Activated naive CD8-positive, alpha-beta T cell (primary cell): ENCODE results near the gene COG8.

Source experiments
- H3K27ac Mint-ChIP-seq: one replicate; pipeline ENCODE4 v1.8.0; 2021; ENCODE audit warnings: mixed read lengths
- H3K27me3 Mint-ChIP-seq: one replicate; pipeline ENCODE4 v1.8.0; 2021; ENCODE audit warnings: mixed read lengths
- H3K36me3 Mint-ChIP-seq: one replicate; pipeline ENCODE4 v1.8.0; 2021; ENCODE audit warnings: mixed read lengths
- H3K4me1 Mint-ChIP-seq: one replicate; pipeline ENCODE4 v1.8.0; 2021; ENCODE audit warnings: low read depth, mixed read lengths
- H3K4me3 Mint-ChIP-seq: one replicate; pipeline ENCODE4 v1.8.0; 2021; ENCODE audit warnings: mild to moderate bottlenecking, mixed read lengths
- H3K9me3 Mint-ChIP-seq: one replicate; pipeline ENCODE4 v1.8.0; 2021; ENCODE audit warnings: low read depth, mixed read lengths

The COG8 gene

DNA sequence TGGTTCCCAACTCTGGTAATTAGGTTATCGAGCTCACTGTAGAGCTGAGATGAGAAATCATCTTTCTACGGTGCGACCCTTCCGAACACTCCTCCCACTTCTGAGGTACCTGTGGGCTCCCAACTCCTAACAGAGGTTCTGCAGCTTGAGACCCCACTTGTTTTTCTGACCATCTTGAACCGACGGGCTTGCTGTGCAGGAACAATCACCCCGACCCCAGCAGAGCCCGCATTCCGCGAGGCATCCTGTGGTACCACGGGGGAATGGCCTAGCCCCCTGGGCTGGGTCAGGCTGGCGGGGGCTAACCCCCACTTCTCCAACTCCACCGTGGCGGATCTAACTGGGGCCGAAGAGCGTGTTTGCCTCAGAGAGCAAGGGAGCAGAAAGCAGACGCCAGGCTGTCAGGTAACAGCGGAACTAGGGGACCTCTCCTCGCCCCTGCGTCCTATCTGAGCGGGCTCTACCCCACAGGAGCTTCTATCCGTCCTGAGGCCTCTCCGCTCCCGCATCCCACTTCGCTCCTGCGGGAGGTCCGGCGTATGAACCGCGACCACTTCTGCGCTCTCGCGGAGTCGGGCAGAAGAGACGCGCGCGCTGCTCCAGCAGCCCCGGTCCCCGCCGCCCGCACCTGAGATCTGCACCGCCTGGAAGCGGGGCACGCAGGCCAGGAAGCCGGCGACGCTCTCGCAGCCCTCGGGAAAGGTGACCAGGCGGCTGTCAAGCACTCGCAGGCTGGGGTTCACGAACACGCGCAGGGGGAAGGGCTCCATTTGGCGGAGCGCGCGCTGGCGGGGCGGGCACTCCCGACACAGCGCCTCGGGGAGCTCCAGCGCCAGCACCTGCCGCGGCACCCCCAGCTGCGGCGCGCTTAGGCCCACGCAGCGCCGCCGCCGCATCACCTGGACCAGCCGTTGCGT lies 9.7 kb downstream of the COG8 start:
- no peaks in the 10 kb centered on the region for H3K9me3 Mint-ChIP-seq
- peaks cover 12% of the 10 kb centered on the region for H3K36me3 Mint-ChIP-seq
- H3K27me3 Mint-ChIP-seq: no peaks in the 10 kb centered on the region
- H3K4me3 Mint-ChIP-seq: peak overlapping the region; percentile 87
- peak overlapping the region; percentile 61 for H3K27ac Mint-ChIP-seq
- H3K4me1 Mint-ChIP-seq: peaks cover 50% of the 10 kb centered on the region

DNA sequence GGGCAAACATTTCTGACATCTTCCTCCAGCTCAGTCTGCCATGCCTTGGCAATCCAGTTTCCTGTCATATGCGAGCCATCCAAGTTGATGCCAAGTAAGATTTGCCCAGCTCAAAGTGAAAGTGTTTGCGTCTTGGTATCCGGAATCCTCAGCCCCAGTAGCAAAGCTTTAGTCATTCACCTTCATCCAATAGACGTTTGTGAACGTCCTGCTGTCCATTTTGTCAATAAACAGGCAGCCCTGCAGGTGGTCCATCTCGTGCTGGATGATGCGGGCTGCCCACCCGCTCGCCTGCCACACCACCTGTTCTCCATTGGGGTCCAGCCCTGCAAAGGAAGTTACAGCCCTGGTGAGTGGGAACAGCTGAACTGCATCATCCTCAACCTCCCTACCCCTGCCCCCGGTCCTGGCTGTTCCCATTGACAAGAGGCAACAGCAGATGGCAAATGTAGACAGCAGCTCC lies 10.5 kb downstream of the COG8 start:
- Mint-ChIP-seq H3K4me1 (peaks cover 46% of the 10 kb centered on the region), H3K27me3 (no peaks in the 10 kb centered on the region), H3K9me3 (no peaks in the 10 kb centered on the region), H3K4me3 (peak overlapping the region; percentile 87), H3K27ac (peak overlapping the region; percentile 61), H3K36me3 (peaks cover 8% of the 10 kb centered on the region)

DNA sequence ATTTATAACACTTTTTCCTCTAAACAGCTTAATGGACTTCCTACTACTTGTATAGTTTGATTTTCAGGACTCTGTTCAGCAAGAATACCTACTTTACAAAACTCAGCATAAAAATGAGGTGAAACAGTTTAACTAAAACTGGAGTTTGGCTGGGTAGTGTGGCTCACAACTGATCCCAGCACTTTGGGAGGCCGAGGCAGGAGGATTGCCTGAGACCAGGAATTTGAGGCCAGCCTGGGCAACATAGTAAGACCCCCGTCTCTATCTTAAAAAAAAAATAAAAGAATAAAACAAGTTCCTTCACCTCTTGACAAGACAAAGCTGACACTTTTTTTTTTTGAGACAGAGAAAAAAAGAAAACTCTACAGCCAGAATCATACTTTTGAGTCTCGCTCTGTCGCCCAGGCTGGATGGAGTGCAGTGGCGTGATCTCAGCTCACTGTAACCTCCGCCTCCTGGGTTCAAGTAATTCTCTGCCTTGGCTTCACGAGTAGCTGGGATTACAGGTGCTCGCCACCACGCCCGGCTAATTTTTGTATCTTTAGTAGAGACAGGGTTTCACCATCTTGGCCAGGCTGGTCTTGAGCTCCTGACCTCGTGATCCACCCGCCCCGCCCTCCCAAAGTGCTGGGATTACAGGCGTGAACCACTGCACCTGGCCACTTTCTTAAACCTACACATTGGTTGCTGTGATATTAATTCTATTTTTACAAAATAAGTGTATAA lies 11.6 kb downstream of the COG8 start:
- Mint-ChIP-seq H3K27ac (no peak overlapping the region), H3K4me1 (peaks cover 44% of the 10 kb centered on the region)

DNA sequence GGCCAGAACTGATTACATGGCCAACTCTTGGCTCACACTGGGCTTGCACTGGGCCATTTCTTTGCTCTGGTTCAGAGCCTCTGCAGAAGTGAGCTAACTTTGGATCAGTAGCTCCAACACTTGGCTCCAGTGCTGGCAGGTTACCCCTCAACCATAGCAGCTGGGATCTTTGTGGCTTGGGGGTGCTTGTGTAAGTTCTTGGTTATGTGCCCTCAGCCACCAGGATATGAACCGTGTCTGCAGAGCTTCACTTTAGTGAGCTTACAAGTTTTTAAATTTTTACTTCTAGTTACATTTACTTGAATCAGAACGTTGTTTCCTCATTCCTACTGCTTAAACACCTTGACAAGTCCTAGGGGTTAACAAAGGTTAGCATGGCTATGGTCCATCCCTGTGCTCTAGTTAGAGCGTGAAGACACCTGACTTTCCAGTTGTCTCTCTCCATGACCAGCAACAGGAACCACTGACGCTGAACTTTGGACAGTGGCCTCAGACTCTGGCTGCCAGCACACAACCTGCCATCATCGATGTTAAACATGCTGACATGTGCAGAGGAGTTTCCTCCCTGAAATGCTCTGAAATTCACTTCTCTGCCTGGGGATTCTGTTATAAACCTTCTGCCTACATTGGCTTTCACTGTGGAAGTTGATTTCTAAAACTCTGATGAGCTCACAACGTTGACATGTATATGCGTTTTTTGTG lies 13.0 kb downstream of the COG8 start:
- Mint-ChIP-seq H3K9me3 (no peaks in the 10 kb centered on the region), H3K36me3 (peaks cover 8% of the 10 kb centered on the region), H3K4me3 (peak overlapping the region; percentile 74), H3K4me1 (peaks cover 45% of the 10 kb centered on the region), H3K27ac (peak overlapping the region; percentile 77), H3K27me3 (no peaks in the 10 kb centered on the region)

More for the DNA sequence above, 11.6 kb downstream of the COG8 start:
- H3K27me3 Mint-ChIP-seq: no peaks in the 10 kb centered on the region
- H3K9me3 Mint-ChIP-seq: no peaks in the 10 kb centered on the region
- peak overlapping the region; percentile 87 for H3K4me3 Mint-ChIP-seq
- H3K36me3 Mint-ChIP-seq: peaks cover 8% of the 10 kb centered on the region

DNA sequence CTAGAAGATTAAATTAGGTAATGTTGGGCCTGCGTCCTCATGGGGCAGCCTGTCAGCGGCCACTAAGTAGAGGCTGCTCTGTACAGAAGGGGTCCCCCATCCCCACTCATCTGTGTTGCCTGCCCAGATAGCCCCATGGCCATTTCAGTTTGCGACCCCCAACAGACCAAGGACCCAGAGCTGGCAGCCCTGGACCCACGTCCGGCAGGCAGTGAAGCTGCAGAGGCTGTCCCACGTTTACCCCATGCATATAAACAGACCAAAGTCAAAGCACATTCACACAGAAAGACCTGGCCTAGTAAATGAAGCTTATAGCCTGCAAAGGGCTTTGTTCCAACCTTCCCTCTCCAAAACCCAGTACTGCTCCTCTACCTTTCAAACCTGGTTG lies 13.6 kb downstream of the COG8 start:
- Mint-ChIP-seq H3K36me3 (peaks cover 8% of the 10 kb centered on the region), H3K27ac (peak overlapping the region; percentile 46), H3K4me1 (peaks cover 45% of the 10 kb centered on the region)

DNA sequence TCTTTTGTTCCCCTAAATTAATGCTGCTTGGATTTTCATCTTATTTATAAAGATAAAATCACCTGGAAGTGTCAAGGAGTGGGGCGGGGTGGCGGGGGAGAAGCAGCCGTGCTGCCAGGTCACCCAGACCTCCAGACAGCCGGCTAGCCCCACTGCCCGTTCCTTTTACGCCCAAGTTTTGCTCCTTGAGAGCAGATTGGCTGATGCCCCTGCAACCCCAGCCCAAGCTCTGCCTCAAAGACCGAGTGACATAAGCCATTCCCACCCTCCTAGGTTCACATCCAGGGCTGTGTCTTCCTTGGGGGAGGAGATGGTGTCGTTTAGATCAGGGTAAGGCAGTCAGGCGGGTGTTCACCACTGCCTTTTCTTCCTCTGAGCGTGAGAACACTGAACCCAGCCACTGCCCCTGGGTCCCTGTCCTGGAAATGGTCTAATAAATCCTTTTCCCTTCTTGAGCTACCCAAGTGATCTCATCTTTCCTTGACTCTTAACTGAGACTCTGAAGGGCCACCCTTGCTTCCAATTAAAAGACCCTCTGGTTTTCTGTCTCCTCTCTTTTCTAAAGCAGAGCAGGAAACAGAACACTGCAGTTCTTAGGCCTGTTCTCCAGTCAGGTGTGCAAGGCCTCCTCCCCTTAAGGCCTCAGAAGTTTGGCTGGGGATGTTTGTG lies 14.6 kb downstream of the COG8 start:
- peaks cover 8% of the 10 kb centered on the region for H3K36me3 Mint-ChIP-seq
- no peaks in the 10 kb centered on the region for H3K27me3 Mint-ChIP-seq
- H3K4me1 Mint-ChIP-seq: peaks cover 45% of the 10 kb centered on the region
- H3K27ac Mint-ChIP-seq: peak overlapping the region; percentile 22
- no peaks in the 10 kb centered on the region for H3K9me3 Mint-ChIP-seq
- no peak overlapping the region for H3K4me3 Mint-ChIP-seq

More for the DNA sequence above, 13.6 kb downstream of the COG8 start:
- Mint-ChIP-seq H3K4me3 (peak overlapping the region; percentile 74), H3K9me3 (no peaks in the 10 kb centered on the region), H3K27me3 (no peaks in the 10 kb centered on the region)

DNA sequence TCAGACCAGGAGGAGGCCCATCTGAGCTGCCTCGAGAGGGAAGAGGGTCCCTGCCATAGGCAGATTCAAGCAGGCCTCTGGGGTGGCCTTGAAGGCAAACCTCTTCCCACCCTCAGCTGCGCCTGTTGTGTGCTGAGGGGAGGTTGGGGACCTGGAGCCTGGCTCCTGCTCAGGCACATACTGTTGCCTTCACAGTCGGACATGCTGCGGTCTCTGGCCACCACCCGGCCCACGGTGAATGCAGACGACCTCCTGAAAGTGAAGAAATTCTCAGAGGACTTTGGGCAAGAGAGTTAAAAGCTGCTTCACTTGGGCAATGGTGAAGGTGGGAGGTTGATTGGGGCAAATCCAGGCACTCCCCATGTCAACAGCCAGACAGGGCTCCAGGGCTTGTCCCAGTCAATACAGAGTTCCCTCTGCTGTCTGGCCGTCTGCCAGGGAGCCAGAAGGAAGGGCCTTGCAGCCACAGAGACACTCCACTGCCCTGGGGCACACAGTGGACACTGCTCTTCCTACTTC lies 15.3 kb downstream of the COG8 start:
- Mint-ChIP-seq H3K27ac (no peak overlapping the region), H3K4me1 (peaks cover 40% of the 10 kb centered on the region), H3K36me3 (peaks cover 6% of the 10 kb centered on the region), H3K27me3 (no peaks in the 10 kb centered on the region), H3K9me3 (no peaks in the 10 kb centered on the region), H3K4me3 (no peak overlapping the region)

DNA sequence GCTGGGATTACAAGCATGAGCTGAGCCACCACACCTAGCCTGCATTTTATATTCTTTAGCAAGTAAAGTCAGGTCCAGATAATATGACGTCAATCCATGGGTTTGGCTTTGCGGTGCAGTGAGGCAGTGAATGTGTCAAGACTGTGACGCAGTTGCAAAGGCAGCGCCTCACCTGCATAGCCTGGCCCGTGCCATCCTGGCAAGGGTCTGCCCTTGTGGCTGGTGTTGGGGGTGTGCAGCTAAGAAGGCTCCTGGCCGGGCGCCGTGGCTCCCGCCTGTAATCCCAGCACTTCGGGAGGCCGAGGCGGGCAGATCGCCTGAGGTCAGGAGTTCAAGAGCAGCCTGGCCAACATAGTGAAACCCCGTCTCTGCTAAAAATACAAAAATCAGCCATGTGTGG lies 15.9 kb downstream of the COG8 start:
- H3K36me3 Mint-ChIP-seq: peaks cover 4% of the 10 kb centered on the region
- peak overlapping the region; percentile 64 for H3K27ac Mint-ChIP-seq
- H3K27me3 Mint-ChIP-seq: no peaks in the 10 kb centered on the region
- no peaks in the 10 kb centered on the region for H3K9me3 Mint-ChIP-seq
- H3K4me1 Mint-ChIP-seq: peaks cover 34% of the 10 kb centered on the region
- H3K4me3 Mint-ChIP-seq: no peak overlapping the region

DNA sequence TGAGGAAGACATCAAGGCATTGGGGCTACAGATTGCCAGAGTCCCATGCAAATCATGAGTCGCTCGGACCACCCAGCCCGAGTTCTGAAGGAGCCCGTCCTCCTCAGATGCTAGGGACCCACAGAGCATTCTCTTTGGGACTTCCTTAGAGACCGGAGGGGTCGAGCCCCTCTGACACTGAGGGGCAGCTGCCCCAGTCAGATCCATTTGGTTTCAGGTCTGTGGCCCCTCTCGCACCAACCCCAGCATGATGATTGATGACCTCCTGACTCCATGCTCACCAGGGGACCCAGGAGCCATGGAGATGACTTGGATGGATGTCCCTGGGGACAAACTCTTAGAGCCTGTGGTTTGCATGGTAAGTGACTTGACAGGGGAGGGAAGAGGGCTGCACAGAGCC lies 17.0 kb downstream of the COG8 start:
- H3K27ac Mint-ChIP-seq: no peak overlapping the region
- peaks cover 27% of the 10 kb centered on the region for H3K4me1 Mint-ChIP-seq
- H3K4me3 Mint-ChIP-seq: no peak overlapping the region
- H3K27me3 Mint-ChIP-seq: no peaks in the 10 kb centered on the region
- no peaks in the 10 kb centered on the region for H3K9me3 Mint-ChIP-seq
- peaks cover 4% of the 10 kb centered on the region for H3K36me3 Mint-ChIP-seq

DNA sequence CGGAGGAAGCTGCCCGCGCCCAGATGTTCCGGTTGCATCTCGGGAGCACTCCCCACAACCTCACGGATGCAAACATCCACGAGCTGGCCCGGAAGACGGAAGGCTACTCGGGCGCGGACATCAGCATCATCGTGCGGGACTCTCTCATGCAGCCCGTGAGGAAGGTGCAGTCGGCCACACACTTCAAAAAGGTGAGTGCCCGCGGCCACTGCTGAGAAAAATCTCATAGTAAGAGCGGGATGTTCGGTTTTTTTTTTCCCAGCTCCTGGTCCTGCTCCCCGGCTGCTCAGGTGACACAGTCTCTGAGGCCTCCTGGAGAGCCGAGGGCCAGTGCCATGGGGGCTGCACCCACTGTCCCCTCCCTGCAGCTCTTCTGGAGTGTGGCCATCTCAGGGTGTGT lies 18.3 kb downstream of the COG8 start:
- H3K9me3 Mint-ChIP-seq: no peaks in the 10 kb centered on the region
- H3K27ac Mint-ChIP-seq: no peak overlapping the region
- no peak overlapping the region for H3K4me3 Mint-ChIP-seq
- H3K36me3 Mint-ChIP-seq: no peaks in the 10 kb centered on the region
- H3K4me1 Mint-ChIP-seq: peaks cover 17% of the 10 kb centered on the region
- no peaks in the 10 kb centered on the region for H3K27me3 Mint-ChIP-seq

DNA sequence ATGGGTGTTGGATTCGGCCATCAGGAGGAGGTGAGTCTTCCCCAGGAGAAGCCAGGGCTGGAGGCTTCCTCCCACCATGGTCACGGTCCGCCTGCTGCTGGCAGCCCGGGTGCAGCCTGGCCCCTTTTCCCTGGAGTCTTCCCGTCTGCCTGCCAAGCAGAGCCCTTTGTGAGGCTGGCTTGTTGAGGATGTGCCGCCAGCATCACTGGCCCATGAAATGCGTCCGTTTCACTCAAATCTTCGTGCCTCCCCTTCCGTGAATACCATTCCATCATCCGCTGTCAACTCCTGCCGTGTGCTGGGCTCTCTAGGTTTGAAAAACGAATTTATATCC lies 18.7 kb downstream of the COG8 start:
- no peaks in the 10 kb centered on the region for H3K9me3 Mint-ChIP-seq
- H3K4me3 Mint-ChIP-seq: no peak overlapping the region
- H3K27me3 Mint-ChIP-seq: no peaks in the 10 kb centered on the region
- H3K27ac Mint-ChIP-seq: no peak overlapping the region
- peaks cover 13% of the 10 kb centered on the region for H3K4me1 Mint-ChIP-seq
- H3K36me3 Mint-ChIP-seq: no peaks in the 10 kb centered on the region

DNA sequence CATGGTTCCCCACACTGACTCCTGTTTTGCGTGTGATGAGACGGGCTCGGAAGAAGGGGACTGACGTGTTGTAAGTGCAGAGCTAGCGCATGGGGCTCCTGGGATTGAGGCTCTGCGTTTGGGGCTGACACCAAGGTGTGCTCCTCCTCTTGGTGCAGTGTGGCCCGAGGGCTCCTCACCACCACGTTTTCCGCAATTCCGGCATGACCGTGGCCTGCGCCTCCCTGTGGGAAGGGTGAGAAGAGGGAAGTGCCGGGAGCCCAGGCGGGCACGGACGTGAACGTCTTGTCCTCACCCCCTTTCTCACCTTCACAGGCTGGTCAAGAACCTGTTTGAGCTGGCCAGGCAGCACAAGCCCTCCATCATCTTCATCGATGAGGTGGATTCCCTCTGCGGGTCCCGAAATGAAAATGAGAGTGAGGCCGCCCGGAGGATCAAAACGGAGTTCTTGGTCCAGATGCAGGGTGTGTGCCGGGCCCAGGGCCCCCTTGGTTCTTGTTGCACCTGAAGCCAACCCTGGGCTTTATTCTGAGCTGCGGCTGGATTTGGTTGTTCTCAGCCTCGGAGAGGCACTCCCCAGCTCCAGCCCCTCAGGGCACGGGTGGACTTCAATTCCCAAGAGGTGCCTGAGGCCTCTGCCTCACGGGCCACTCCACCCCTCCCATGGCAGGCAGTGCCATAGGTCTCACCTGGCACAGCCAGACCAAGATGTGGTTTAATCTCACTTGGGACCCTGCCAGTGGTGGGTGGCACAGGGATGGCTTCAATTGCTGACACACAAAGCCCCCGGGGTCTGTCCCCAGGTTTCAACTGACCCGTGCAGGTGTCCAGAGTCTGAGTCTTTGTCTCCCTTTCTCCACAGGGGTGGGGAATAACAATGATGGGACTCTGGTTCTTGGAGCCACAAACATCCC lies 19.3 kb downstream of the COG8 start:
- H3K36me3 Mint-ChIP-seq: no peaks in the 10 kb centered on the region
- H3K4me1 Mint-ChIP-seq: peaks cover 12% of the 10 kb centered on the region
- H3K4me3 Mint-ChIP-seq: no peak overlapping the region
- H3K27ac Mint-ChIP-seq: peak overlapping the region; percentile 37
- H3K9me3 Mint-ChIP-seq: no peaks in the 10 kb centered on the region
- H3K27me3 Mint-ChIP-seq: no peaks in the 10 kb centered on the region

DNA sequence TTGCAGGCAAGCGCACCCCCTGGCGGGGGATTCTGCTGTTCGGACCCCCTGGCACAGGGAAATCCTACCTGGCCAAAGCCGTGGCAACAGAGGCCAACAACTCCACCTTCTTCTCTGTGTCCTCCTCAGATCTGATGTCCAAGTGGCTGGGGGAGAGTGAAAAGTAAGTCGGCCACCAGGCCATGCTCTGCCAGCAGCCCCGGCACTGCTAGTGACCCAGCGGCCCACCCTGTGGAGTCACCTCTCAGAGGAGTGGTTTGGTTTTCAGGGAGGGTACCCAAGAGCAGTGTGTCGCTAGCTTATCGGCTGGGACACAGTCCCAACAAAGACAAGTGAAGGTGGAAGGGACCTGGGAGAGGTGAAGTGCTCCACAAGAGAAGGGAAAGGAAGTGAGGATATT lies 20.0 kb downstream of the COG8 start:
- no peaks in the 10 kb centered on the region for H3K27me3 Mint-ChIP-seq
- H3K27ac Mint-ChIP-seq: peak overlapping the region; percentile 41
- H3K36me3 Mint-ChIP-seq: no peaks in the 10 kb centered on the region
- no peak overlapping the region for H3K4me3 Mint-ChIP-seq
- peaks cover 9% of the 10 kb centered on the region for H3K4me1 Mint-ChIP-seq
- H3K9me3 Mint-ChIP-seq: no peaks in the 10 kb centered on the region

DNA sequence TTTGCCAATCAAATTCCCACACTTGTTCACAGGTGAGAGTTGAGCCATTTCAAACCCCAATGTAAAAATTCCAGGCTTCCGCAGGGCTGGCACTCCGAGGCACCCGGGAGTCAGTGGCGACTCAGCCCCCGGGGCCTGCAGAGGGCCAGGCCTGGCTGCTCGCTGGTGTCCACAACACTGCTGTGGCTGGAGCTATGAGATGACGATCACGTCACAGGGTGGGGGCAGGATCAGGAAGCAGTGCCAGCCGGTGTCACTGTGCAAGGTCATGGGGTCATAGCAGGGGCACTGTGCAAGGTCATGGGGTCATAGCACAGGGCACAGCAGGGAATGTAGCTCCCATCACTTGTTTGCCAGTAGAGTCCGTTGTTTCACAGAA lies 20.5 kb downstream of the COG8 start:
- H3K4me3 Mint-ChIP-seq: no peak overlapping the region
- H3K36me3 Mint-ChIP-seq: no peaks in the 10 kb centered on the region
- H3K9me3 Mint-ChIP-seq: no peaks in the 10 kb centered on the region
- no peak overlapping the region for H3K27ac Mint-ChIP-seq
- H3K4me1 Mint-ChIP-seq: peaks cover 13% of the 10 kb centered on the region
- H3K27me3 Mint-ChIP-seq: no peaks in the 10 kb centered on the region
